A673 (cell line): ENCODE results near the gene CCL13. TPM values are rescaled to one million over a fixed set of nuclear protein-coding genes. Genes with fewer than 3 reads are reported as not detected.

Experiments used
- BruUV-seq: library from RNA; stranded (reverse); fragments of 400-500 nt; replicated peaks from 2 replicates; lab custom pipeline; 2021; lab: Mats Ljungman, UMichigan
- CTCF ChIA-PET: fragments of 300-600 bp; sonication (Branson Sonifier 250); formaldehyde crosslinking; loops from one replicate; lab custom pipeline; 2022; ENCODE audit warnings: antibody characterized with exemption; lab: Charles Lee
- POLR2A ChIA-PET: fragments of 300-600 bp; sonication (Branson Sonifier 250); formaldehyde crosslinking; loops from one replicate; lab custom pipeline; 2022; ENCODE audit warnings: antibody characterized with exemption; ENCODE audit not compliant: low non-redundant PET; lab: Charles Lee
- DNase-seq: peaks from one replicate; pipeline ENCODE4 v3.0.0-alpha.2; 2015; ENCODE audit warnings: low spot score
- H3K27ac ChIP-seq: fragments of 200-600 bp; sonication (generic); 2 replicates; pipeline ENCODE4 v1.5.1; 2016; ENCODE audit warnings: mixed run types, low read depth, mild to moderate bottlenecking, mixed read lengths, antibody characterized with exemption, low read length; ENCODE audit not compliant: poor library complexity, severe bottlenecking
- H3K27me3 ChIP-seq: fragments of 200-600 bp; sonication (generic); replicated peaks from 2 replicates; pipeline ENCODE4 v1.6.1; 2017; ENCODE audit warnings: mixed run types, low read depth, mild to moderate bottlenecking, mixed read lengths, antibody characterized with exemption, low read length; ENCODE audit not compliant: insufficient read depth, poor library complexity
- H3K36me3 ChIP-seq: fragments of 200-600 bp; sonication (generic); 2 replicates; pipeline ENCODE4 v1.6.1; 2016; ENCODE audit warnings: mixed run types, mild to moderate bottlenecking, mixed read lengths, antibody characterized with exemption, low read length; ENCODE audit not compliant: insufficient read depth, poor library complexity, severe bottlenecking
- H3K4me1 ChIP-seq: fragments of 200-600 bp; sonication (generic); 2 replicates; pipeline ENCODE4 v1.6.1; 2017; ENCODE audit warnings: mixed run types, mild to moderate bottlenecking, mixed read lengths, antibody characterized with exemption, low read length; ENCODE audit not compliant: insufficient read depth, poor library complexity, severe bottlenecking
- H3K4me3 ChIP-seq: fragments of 200-600 bp; sonication (generic); 2 replicates; pipeline ENCODE4 v1.5.1; 2016; ENCODE audit warnings: low read depth, mixed run types, mild to moderate bottlenecking, mixed read lengths, low read length; ENCODE audit not compliant: poor library complexity, severe bottlenecking
- H3K9me3 ChIP-seq: fragments of 200-600 bp; sonication (generic); 2 replicates; pipeline ENCODE4 v1.6.1; 2016; ENCODE audit warnings: mixed run types, low read depth, mild to moderate bottlenecking, mixed read lengths, antibody characterized with exemption, low read length; ENCODE audit not compliant: poor library complexity, severe bottlenecking
- CTCF ChIP-seq: fragments of 300-800, 200-600 bp; sonication (generic); conservative IDR thresholded peaks from 2 replicates; pipeline ENCODE4 v1.5.1; 2017; ENCODE audit warnings: low read depth, mild to moderate bottlenecking, antibody characterized with exemption, low read length, moderate library complexity, mixed read lengths
- EZH2 ChIP-seq: fragments of 200-600 bp; sonication (generic); IDR thresholded peaks from 2 replicates; pipeline ENCODE4 v1.6.1; 2017; ENCODE audit warnings: borderline replicate concordance, low read depth, mild to moderate bottlenecking, mixed read lengths, antibody characterized with exemption, low read length; ENCODE audit not compliant: poor library complexity, severe bottlenecking
- intact Hi-C: fragments of 100-400 bp; cut with micrococcal nuclease; formaldehyde crosslinking; loops from one replicate; pipeline ENCODE4 v1.10.0; 2022; ENCODE audit not compliant: unreplicated experiment
- total RNA-seq: library from RNA; stranded (reverse); gene quantifications from 2 replicates; pipeline ENCODE4 v1.2.3, GENCODE V29; 2021

The CCL13 gene
- total RNA-seq, 1 experiment from 2014 or later, result not detected

GRCh38 chr17:34378664-34379101 is 22.4 kb downstream of the CCL13 start:
- DNase-seq, result no peak
- H3K36me3 ChIP-seq, result no peaks in the 10 kb centered on the region
- H3K27me3 ChIP-seq, result peaks cover 9% of the 10 kb centered on the region
- no TSS peak for BruUV-seq
- ChIA-PET CTCF (no interaction called here), POLR2A (no interaction called here)
- H3K4me1 ChIP-seq, result no peaks in the 10 kb centered on the region
- no peak overlapping the region for H3K4me3 ChIP-seq
- TF ChIP-seq EZH2, result no peak
- no peak for TF ChIP-seq CTCF
- H3K9me3 ChIP-seq, result no peaks in the 10 kb centered on the region
- intact Hi-C loops, result no loop called here
- no peak overlapping the region for H3K27ac ChIP-seq

- BruUV-seq, result no TSS peak
- intact Hi-C loops, result no loop called here
Measured at GRCh38 chr17:34379868-34380267, 23.6 kb downstream of the CCL13 start.

GRCh38 chr17:34382621-34383124 is 26.4 kb downstream of the CCL13 start:
- no peak for DNase-seq
- peaks cover 4% of the 10 kb centered on the region for H3K27me3 ChIP-seq
- no peak overlapping the region for H3K4me3 ChIP-seq
- TF ChIP-seq CTCF, result no peak
- no peak for TF ChIP-seq EZH2
- no peaks in the 10 kb centered on the region for H3K4me1 ChIP-seq
- no peaks in the 10 kb centered on the region for H3K9me3 ChIP-seq
- BruUV-seq, result no TSS peak
- intact Hi-C loops, result no loop called here
- ChIA-PET CTCF (no interaction called here), POLR2A (no interaction called here)
- no peak overlapping the region for H3K27ac ChIP-seq
- no peaks in the 10 kb centered on the region for H3K36me3 ChIP-seq

More at GRCh38 chr17:34379868-34380267, 23.6 kb downstream of the CCL13 start:
- Histone ChIP-seq H3K4me1 (no peaks in the 10 kb centered on the region), H3K27me3 (peaks cover 4% of the 10 kb centered on the region), H3K4me3 (no peak overlapping the region), H3K9me3 (no peaks in the 10 kb centered on the region), H3K27ac (no peak overlapping the region), H3K36me3 (no peaks in the 10 kb centered on the region)
- TF ChIP-seq CTCF (no peak), EZH2 (no peak)
- CTCF ChIA-PET, result no interaction called here
- POLR2A ChIA-PET, result no interaction called here
- DNase-seq, result no peak
